ENCODE data around the gene KDELR1.
"Not testable (repeated sequence)": the region's sequence is repeated elsewhere in the genome, so short reads cannot be mapped to it uniquely, and the experiment has no call there.

KDELR1 gene

GRCh38 chr19:48397263-48398101 lies 6.1 kb upstream of the KDELR1 start:
- no peak for DNase-seq

GRCh38 chr19:48396824-48397176 lies 5.4 kb upstream of the KDELR1 start:
- no peak for DNase-seq

GRCh38 chr19:48396016-48396823 lies 4.9 kb upstream of the KDELR1 start:
- DNase-seq = no peak

- no peak for DNase-seq
These were observed 4.1 kb upstream of the KDELR1 start for GRCh38 chr19:48395499-48395898.

- no peak for DNase-seq
These were observed 3.8 kb upstream of the KDELR1 start for GRCh38 chr19:48395170-48395455.

- DNase-seq = no peak
These were observed 3.2 kb upstream of the KDELR1 start for GRCh38 chr19:48394331-48395169.

GRCh38 chr19:48393559-48394330 lies 2.4 kb upstream of the KDELR1 start, which contains the start of gene GRIN2D:
Gene GRIN2D (plus strand): TSS chr19:48393668. CDS start chr19:48398393, 4,725 bp downstream.
- no peak for DNase-seq

GRCh38 chr19:48392860-48393558 lies 1.7 kb upstream of the KDELR1 start:
- no peak for DNase-seq

- DNase-seq = not testable (repeated sequence)
These were observed 624 bp upstream of the KDELR1 start for GRCh38 chr19:48392006-48392344.

GRCh38 chr19:48390188-48391099 lies 907 bp downstream of the KDELR1 start:
- no peak for DNase-seq

GRCh38 chr19:48386981-48387380 lies 4.4 kb downstream of the KDELR1 start:
- no peak for DNase-seq

- DNase-seq = no peak
These were observed 5.8 kb downstream of the KDELR1 start for GRCh38 chr19:48385461-48386087.

GRCh38 chr19:48382286-48382685 lies 9.1 kb downstream of the KDELR1 start:
- no peak for DNase-seq

GRCh38 chr19:48381178-48381950 lies 10.0 kb downstream of the KDELR1 start:
- DNase-seq = no peak

- no peak for DNase-seq
These were observed 12.3 kb downstream of the KDELR1 start for GRCh38 chr19:48379058-48379457.

GRCh38 chr19:48378194-48378570 lies 13.2 kb downstream of the KDELR1 start:
- no peak for DNase-seq

- DNase-seq = no peak
These were observed 17.8 kb downstream of the KDELR1 start for GRCh38 chr19:48373567-48373966.

GRCh38 chr19:48372904-48373303 lies 18.4 kb downstream of the KDELR1 start:
- DNase-seq = peak; percentile 42

GRCh38 chr19:48371771-48372170 lies 19.6 kb downstream of the KDELR1 start:
- not testable (repeated sequence) for DNase-seq

GRCh38 chr19:48371367-48371766 lies 20.0 kb downstream of the KDELR1 start:
- no peak for DNase-seq

Data from kidney glomerular epithelial cell (primary cell).